Spleen (tissue), 11 donors: ENCODE measurements around the gene LRRC49. TPM values are rescaled to one million over a fixed set of nuclear protein-coding genes. Genes with fewer than 3 reads are reported as not detected.

Source experiments
- DNase-seq: peaks from one replicate; pipeline ENCODE4 v3.0.0-alpha.2; 2020
- H3K27ac ChIP-seq, 8 donors: fragments of 200-600 bp; sonication (generic) in 7 of 8; 1 replicate in 4 of 8; 2 replicates in 4 of 8; pipeline versions ENCODE4 v1.5.0 to v1.8.0; 2016 to 2021; ENCODE audit warnings: inconsistent platforms in 4 of 8, mild to moderate bottlenecking in 4 of 8, moderate library complexity in 1 of 8
- H3K27me3 ChIP-seq, 7 donors: fragments of 200-600 bp; sonication (generic) in 6 of 7; replicated peaks in 1 of 7; 1 replicate in 4 of 7; 2 replicates in 3 of 7; pipeline versions ENCODE4 v1.5.0 to v1.8.0; 2016 to 2021; ENCODE audit warnings: inconsistent platforms in 3 of 7, mild to moderate bottlenecking in 1 of 7
- H3K36me3 ChIP-seq, 6 donors: fragments of 200-600 bp; sonication (generic) in 5 of 6; 1 replicate in 4 of 6; 2 replicates in 2 of 6; pipeline versions ENCODE4 v1.5.0 to v1.8.0; 2016 to 2021; ENCODE audit warnings: inconsistent platforms in 2 of 6
- H3K4me1 ChIP-seq, 6 donors: fragments of 200-600 bp; sonication (generic) in 5 of 6; 1 replicate in 3 of 6; 2 replicates in 3 of 6; pipeline versions ENCODE4 v1.5.0 to v1.8.0; 2016 to 2021; ENCODE audit warnings: inconsistent platforms in 3 of 6
- H3K4me3 ChIP-seq, 8 donors: fragments of 200-600 bp; sonication (generic) in 7 of 8; 1 replicate in 4 of 8; 2 replicates in 4 of 8; pipeline versions ENCODE4 v1.5.0 to v1.8.0; 2016 to 2021; ENCODE audit warnings: inconsistent platforms in 4 of 8, mild to moderate bottlenecking in 4 of 8, moderate library complexity in 2 of 8
- H3K9me3 ChIP-seq, 8 donors: fragments of 200-600 bp; sonication (generic) in 7 of 8; 1 replicate in 4 of 8; 2 replicates in 4 of 8; pipeline versions ENCODE4 v1.5.0 to v1.8.0; 2016 to 2021; ENCODE audit warnings: inconsistent platforms in 4 of 8
- CTCF ChIP-seq, 11 experiments: fragments of 200-600 bp in 7 of 11; fragments of 450-650 bp in 4 of 11; sonication (generic) in 4 of 11; IDR thresholded peaks in 8 of 11; conservative IDR thresholded peaks in 3 of 11; 1 replicate in 7 of 11; 2 replicates in 4 of 11; pipeline versions ENCODE4 v1.4.0 to v1.8.0; 2016 to 2021; ENCODE audit warnings: antibody characterized with exemption in 11 of 11, inconsistent platforms in 4 of 11, mild to moderate bottlenecking in 1 of 11
- POLR2A ChIP-seq, 3 donors: fragments of 450-650 bp; IDR thresholded peaks; one replicate each; pipeline ENCODE4 v1.5.1; 2017; ENCODE audit warnings: antibody characterized with exemption in 3 of 3, mild to moderate bottlenecking in 1 of 3
- POLR2AphosphoS5 ChIP-seq, 3 donors: sonication (generic); formaldehyde crosslinking; IDR thresholded peaks; one replicate each; pipeline ENCODE4 v1.5.1; 2017; ENCODE audit warnings: antibody characterized with exemption in 3 of 3
- WGBS, 5 donors: extraction: QIAGEN DNeasy Blood & Tissue Kit in 3 of 5; methylation state at CpG; one replicate each; pipeline versions ENCODE4 v1.1.5 to v1.1.7; 2013 to 2018; 5-methylcytosine and 5-hydroxymethylcytosine counted together
- intact Hi-C: fragments of 100-400 bp; cut with DNase I; formaldehyde crosslinking; loops from one replicate; pipeline ENCODE4 v1.15.0; 2023; ENCODE audit warnings: low total_unique reads
- polyA plus RNA-seq, 3 donors: library from polyadenylated mRNA; stranded (reverse); fragments of 200-250 nt; gene quantifications; one replicate each; pipeline ENCODE4 v1.2.1, GENCODE V29; 2013
- total RNA-seq, 7 donors: library from RNA; depleted of rRNA in 3 of 7; stranded (reverse); fragments of >200 nt in 3 of 7; fragmentation: NEBNext Ultra II Directional in 4 of 7; extraction: Animal tissue kit (Norgen Biotek cat#: 25700) in 4 of 7; gene quantifications; one replicate each; pipeline versions ENCODE4 v1.1.0 to v1.2.1, GENCODE V29; 2016 to 2021
- donor health status: healthy with polysubstance abuse.
- donor health status: DM: no; HTN: no; CAD: no; lungs with moderate emphysema.
- donor health status: DM: no; HTN: no; CAD: no.
- donor health status: Bipolar disorder and iron deficiency.
- donor health status: healthy.
- donor health status: DM: no; HTN: no; CAD: no.
- donor health status: DM: yes; HTN: yes; CAD: no.

Gene LRRC49
- total and polyA plus RNA-seq, 10 donors: 0.62 to 4.1 (median 2.4) TPM

GRCh38 chr15:71091601-71092000, 199.0 kb downstream of the LRRC49 start:
- Histone ChIP-seq H3K9me3 (peaks cover 0 to 17% (median 3%) of the 10 kb centered on the region in 8 donors), H3K4me3 (no peak overlapping the region), H3K4me1 (no peaks in the 10 kb centered on the region), H3K27ac (no peak overlapping the region), H3K36me3 (no peaks in the 10 kb centered on the region), H3K27me3 (peaks cover 0 to 22% (median 0%) of the 10 kb centered on the region in 7 donors)
- 65 to 93% (median 76%) methylated on average over 1 of the region's 1 CpG for WGBS, 5 donors
- intact Hi-C loops: no loop called here
- no peak for DNase-seq
- TF ChIP-seq CTCF (IDR thresholded peaks at IDR 0.05 in 8 of 11, conservative IDR thresholded peaks at IDR 0.05 in 3 of 11) (no peak), POLR2A (IDR thresholded peaks at IDR 0.05) (no peak), POLR2AphosphoS5 (IDR thresholded peaks at IDR 0.05) (no peak)

GRCh38 chr15:71092056-71092600, 199.5 kb downstream of the LRRC49 start:
- Histone ChIP-seq H3K36me3 (no peaks in the 10 kb centered on the region), H3K27me3 (peaks cover 0 to 22% (median 0%) of the 10 kb centered on the region in 7 donors), H3K4me3 (no peak overlapping the region), H3K9me3 (peaks cover 0 to 17% (median 3%) of the 10 kb centered on the region in 8 donors), H3K27ac (no peak overlapping the region), H3K4me1 (no peaks in the 10 kb centered on the region)
- no peak for DNase-seq
- intact Hi-C loops: no loop called here
- no peak for TF ChIP-seq POLR2A (IDR thresholded peaks at IDR 0.05)
- TF ChIP-seq CTCF (IDR thresholded peaks at IDR 0.05 in 8 of 11, conservative IDR thresholded peaks at IDR 0.05 in 3 of 11): no peak
- no peak for TF ChIP-seq POLR2AphosphoS5 (IDR thresholded peaks at IDR 0.05)
- 87 to 93% (median 87%) methylated on average over 7 of the region's 7 CpGs for WGBS, 5 donors

- Histone ChIP-seq H3K4me3 (no peak overlapping the region), H3K9me3 (peaks cover 0 to 10% (median 3%) of the 10 kb centered on the region in 8 donors), H3K4me1 (no peaks in the 10 kb centered on the region), H3K27ac (no peak overlapping the region), H3K36me3 (no peaks in the 10 kb centered on the region), H3K27me3 (peaks cover 0 to 22% (median 0%) of the 10 kb centered on the region in 7 donors)
- intact Hi-C loops: no loop called here
- no peak for DNase-seq
- 76 to 89% (median 81%) methylated on average over 11 of the region's 11 CpGs for WGBS, 5 donors
- TF ChIP-seq POLR2AphosphoS5 (IDR thresholded peaks at IDR 0.05) (no peak), POLR2A (IDR thresholded peaks at IDR 0.05) (no peak), CTCF (IDR thresholded peaks at IDR 0.05 in 8 of 11, conservative IDR thresholded peaks at IDR 0.05 in 3 of 11) (no peak)
These were observed 200.7 kb downstream of the LRRC49 start for GRCh38 chr15:71093054-71094024.

- Histone ChIP-seq H3K36me3 (no peaks in the 10 kb centered on the region), H3K4me3 (no peak overlapping the region), H3K27me3 (peaks cover 0 to 15% (median 0%) of the 10 kb centered on the region in 7 donors), H3K4me1 (no peaks in the 10 kb centered on the region), H3K9me3 (peaks cover 0 to 2% (median 0%) of the 10 kb centered on the region in 8 donors), H3K27ac (no peak overlapping the region)
- 77 to 97% (median 90%) methylated on average over 2 of the region's 2 CpGs for WGBS, 5 donors
- TF ChIP-seq POLR2A (IDR thresholded peaks at IDR 0.05): no peak
- TF ChIP-seq POLR2AphosphoS5 (IDR thresholded peaks at IDR 0.05): no peak
- TF ChIP-seq CTCF (IDR thresholded peaks at IDR 0.05 in 8 of 11, conservative IDR thresholded peaks at IDR 0.05 in 3 of 11): no peak
- intact Hi-C loops: no loop called here
- no peak for DNase-seq
These were observed 201.5 kb downstream of the LRRC49 start for GRCh38 chr15:71094137-71094536.
